OCI-LY7 (cell line): ENCODE data around the gene RASEF. TPM values are rescaled to one million over a fixed set of nuclear protein-coding genes. Genes with fewer than 3 reads are reported as not detected.

ENCODE experiments used
- BruUV-seq: library from RNA; stranded (reverse); fragments of 400-500 nt; replicated peaks from 2 replicates; lab custom pipeline; 2021; lab: Mats Ljungman, UMichigan
- CTCF ChIA-PET: fragments of 300-600 bp; sonication (Branson Sonifier 250); formaldehyde crosslinking; loops from one replicate; lab custom pipeline; 2022; ENCODE audit warnings: antibody characterized with exemption; ENCODE audit not compliant: unreplicated experiment; lab: Charles Lee
- POLR2A ChIA-PET: fragments of 300-600 bp; sonication (Branson Sonifier 250); formaldehyde crosslinking; loops from one replicate; lab custom pipeline; 2022; ENCODE audit warnings: antibody characterized with exemption; lab: Charles Lee
- DNase-seq: peaks from one replicate; pipeline ENCODE4 v3.0.0-alpha.2; 2015; ENCODE audit warnings: low spot score
- H2AFZ ChIP-seq: fragments of 200-600 bp; sonication (generic), shearing (Covaris generic); 2 replicates; pipeline ENCODE4 v1.6.1; 2014; ENCODE audit warnings: mild to moderate bottlenecking, antibody characterized with exemption, low read length, moderate library complexity
- H3K27ac ChIP-seq: fragments of 200-600 bp; sonication (generic); 2 replicates; pipeline ENCODE4 v1.5.1; 2014; ENCODE audit warnings: mixed run types, low read depth, mild to moderate bottlenecking, moderate library complexity, low read length, inconsistent platforms; ENCODE audit not compliant: poor library complexity, severe bottlenecking
- H3K36me3 ChIP-seq: fragments of 200-600 bp; sonication (generic); 2 replicates; pipeline ENCODE4 v1.6.1; 2014; ENCODE audit warnings: mild to moderate bottlenecking, antibody characterized with exemption, low read length, moderate library complexity, mixed read lengths; ENCODE audit not compliant: insufficient read depth
- H3K4me1 ChIP-seq: fragments of 200-600 bp; sonication (generic); 2 replicates; pipeline ENCODE4 v1.5.1; 2014; ENCODE audit warnings: mild to moderate bottlenecking, low read length; ENCODE audit not compliant: insufficient read depth, poor library complexity, severe bottlenecking
- H3K4me2 ChIP-seq: fragments of 200-600 bp; sonication (generic); 2 replicates; pipeline ENCODE4 v1.6.1; 2014; ENCODE audit warnings: mild to moderate bottlenecking, low read length
- H3K4me3 ChIP-seq: fragments of 200-600 bp; sonication (generic); 2 replicates; pipeline ENCODE4 v1.5.1; 2014; ENCODE audit warnings: mild to moderate bottlenecking, low read depth, low read length; ENCODE audit not compliant: poor library complexity, severe bottlenecking
- H3K79me2 ChIP-seq: fragments of 200-600 bp; sonication (generic); 2 replicates; pipeline ENCODE4 v1.6.1; 2016; ENCODE audit warnings: low read depth, mild to moderate bottlenecking, low read length, moderate library complexity, mixed read lengths; ENCODE audit not compliant: insufficient read depth
- H3K9me2 ChIP-seq: fragments of 200-600 bp; sonication (generic); 2 replicates; pipeline ENCODE4 v1.6.1; 2016; ENCODE audit warnings: mild to moderate bottlenecking, low read length, mixed read lengths; ENCODE audit not compliant: insufficient read depth
- H3K9me3 ChIP-seq: fragments of 200-600 bp; sonication (generic); 2 replicates; pipeline ENCODE4 v1.6.1; 2014; ENCODE audit warnings: mild to moderate bottlenecking, mixed run types, low read length, mixed read lengths
- H4K20me1 ChIP-seq: fragments of 200-600 bp; sonication (generic); 2 replicates; pipeline ENCODE4 v1.6.1; 2014; ENCODE audit warnings: mild to moderate bottlenecking, antibody characterized with exemption, low read length, moderate library complexity, mixed read lengths; ENCODE audit not compliant: insufficient read depth
- CTCF ChIP-seq: fragments of 200-600 bp; sonication (generic); conservative IDR thresholded peaks from 2 replicates; pipeline ENCODE4 v1.5.1; 2014; ENCODE audit warnings: mild to moderate bottlenecking, antibody characterized with exemption, low read length, moderate library complexity, mixed read lengths
- EZH2phosphoT487 ChIP-seq: fragments of 200-600 bp; sonication (generic); IDR thresholded peaks from 2 replicates; pipeline ENCODE4 v1.6.1; 2018; ENCODE audit warnings: low read depth, borderline replicate concordance, mild to moderate bottlenecking, mixed run types, antibody characterized with exemption, low read length, moderate library complexity, mixed read lengths
- intact Hi-C: fragments of 100-400 bp; cut with micrococcal nuclease; formaldehyde crosslinking; loops from one replicate; pipeline ENCODE4 v1.10.0; 2022; ENCODE audit not compliant: unreplicated experiment
- total RNA-seq, 2 experiments: library from RNA; depleted of rRNA in 1 of 2; stranded (reverse); fragments of >200 nt in 1 of 2; shearing (Covaris generic) in 1 of 2; gene quantifications; 2 replicates each; pipeline ENCODE4 v1.2.3, GENCODE V29; 2014 to 2022

The RASEF gene
- total RNA-seq, 2 experiments from 2014 or later, result not detected

- ChIA-PET POLR2A (no interaction called here), CTCF (no interaction called here)
- Histone ChIP-seq H3K4me1 (no peaks in the 10 kb centered on the region), H3K4me3 (no peak overlapping the region), H3K27ac (no peak overlapping the region), H3K36me3 (no peaks in the 10 kb centered on the region), H3K9me3 (no peaks in the 10 kb centered on the region), H3K4me2 (no peak overlapping the region), H2AFZ (no peak overlapping the region), H3K79me2 (no peaks in the 10 kb centered on the region), H4K20me1 (no peaks in the 10 kb centered on the region), H3K9me2 (no peaks in the 10 kb centered on the region)
- no peak for DNase-seq
- no TSS peak for BruUV-seq
- intact Hi-C loops, result no loop called here
- TF ChIP-seq CTCF (no peak), EZH2phosphoT487 (no peak)
Observed at GRCh38 chr9:83059417-83059816, 3.5 kb downstream of the RASEF start.

- Histone ChIP-seq H3K79me2 (no peaks in the 10 kb centered on the region), H3K9me3 (no peaks in the 10 kb centered on the region), H3K4me3 (no peak overlapping the region), H3K9me2 (no peaks in the 10 kb centered on the region), H3K36me3 (no peaks in the 10 kb centered on the region), H4K20me1 (no peaks in the 10 kb centered on the region), H3K27ac (no peak overlapping the region), H3K4me1 (no peaks in the 10 kb centered on the region), H3K4me2 (no peak overlapping the region), H2AFZ (no peak overlapping the region)
- DNase-seq, result no peak
- BruUV-seq, result no TSS peak
- TF ChIP-seq EZH2phosphoT487 (no peak), CTCF (no peak)
- ChIA-PET POLR2A (no interaction called here), CTCF (no interaction called here)
- intact Hi-C loops, result no loop called here
Observed at GRCh38 chr9:83056911-83057310, 6.0 kb downstream of the RASEF start.

- no peak for DNase-seq
- no peaks in the 10 kb centered on the region for H4K20me1 ChIP-seq
- no peak overlapping the region for H3K4me2 ChIP-seq
- BruUV-seq, result no TSS peak
- no peaks in the 10 kb centered on the region for H3K9me3 ChIP-seq
- H3K27ac ChIP-seq, result no peak overlapping the region
- no peaks in the 10 kb centered on the region for H3K4me1 ChIP-seq
- intact Hi-C loops, result no loop called here
- POLR2A ChIA-PET, result no interaction called here
- no peaks in the 10 kb centered on the region for H3K79me2 ChIP-seq
- no peak overlapping the region for H3K4me3 ChIP-seq
- H3K9me2 ChIP-seq, result no peaks in the 10 kb centered on the region
- TF ChIP-seq EZH2phosphoT487 (no peak), CTCF (no peak)
- no peaks in the 10 kb centered on the region for H3K36me3 ChIP-seq
- CTCF ChIA-PET, result no interaction called here
- H2AFZ ChIP-seq, result no peak overlapping the region
Observed at GRCh38 chr9:83056174-83056573, 6.8 kb downstream of the RASEF start.
